NCI-H1105 treated with DMSO at 0.1 percent for 48 hours (cell line): ENCODE measurements around the gene MAML1.

ENCODE experiments used
- DNase-seq: peaks from one replicate; lab custom pipeline; 2025; lab: John Stamatoyannopoulos, UW

MAML1 gene

DNA sequence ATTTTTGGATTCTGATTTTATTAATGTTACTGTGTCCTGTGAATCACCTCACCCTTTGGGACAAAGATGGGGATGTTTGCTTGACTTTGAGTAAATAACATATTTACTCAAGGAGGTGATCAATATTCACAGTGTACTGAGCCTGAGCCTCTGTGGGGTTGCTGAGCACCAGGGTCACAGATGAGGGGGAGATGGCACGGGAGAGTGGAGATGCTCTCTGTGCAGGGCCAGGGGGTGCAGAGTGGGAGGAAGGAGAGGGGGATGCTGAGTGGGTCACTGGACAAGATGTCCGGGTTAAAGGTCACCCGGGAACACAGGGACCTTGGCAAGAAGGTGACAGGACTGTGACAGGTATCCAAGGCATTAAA is 92.1 kb downstream of the MAML1 start:
- no peak for DNase-seq

DNA sequence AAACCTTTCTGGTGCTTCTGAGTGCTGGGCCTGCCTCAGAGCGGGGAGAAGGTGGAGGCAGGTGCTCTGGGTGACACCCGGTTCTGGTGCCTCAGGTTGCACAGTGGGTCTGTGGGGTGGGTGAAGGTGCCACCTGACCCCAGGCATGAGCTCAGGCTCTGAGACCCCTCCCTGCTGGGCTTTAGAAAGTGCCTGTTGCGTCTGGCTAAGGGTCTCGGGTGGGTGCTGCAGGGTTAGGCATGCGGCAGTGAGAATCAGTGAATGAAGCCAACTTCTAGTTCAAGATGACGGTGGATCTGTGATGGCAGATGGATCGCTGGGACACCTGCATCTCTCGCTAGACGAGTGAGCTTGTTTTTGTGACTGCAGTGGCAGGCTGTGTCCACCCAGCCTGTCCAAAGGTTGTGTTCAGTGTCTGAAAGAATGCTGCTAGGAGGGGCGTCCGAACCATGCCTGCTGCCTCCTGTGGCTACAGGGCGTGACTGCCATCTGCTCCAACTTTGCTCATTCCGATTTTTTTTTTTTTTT is 93.1 kb downstream of the MAML1 start:
- no peak for DNase-seq
